H1 (cell line): ENCODE data around the gene THYN1. TPM values are rescaled to one million over a fixed set of nuclear protein-coding genes. Genes with fewer than 3 reads are reported as not detected.

Experiments used
- BACH1 ChIP-seq: IDR thresholded peaks from 2 replicates; pipeline ENCODE4 v1.6.1; 2012; ENCODE audit warnings: low read length, improper control_type of control experiment
- BRCA1 ChIP-seq: IDR thresholded peaks from 2 replicates; pipeline ENCODE4 v1.6.1; 2012; ENCODE audit warnings: low read depth, low read length, improper control_type of control experiment
- JUN ChIP-seq: IDR thresholded peaks from 2 replicates; pipeline ENCODE4 v1.6.1; 2011; ENCODE audit warnings: low read depth, mild to moderate bottlenecking, improper control_type of control experiment, low read length
- POU5F1 ChIP-seq: IDR thresholded peaks from 2 replicates; pipeline ENCODE4 v1.6.1; 2011; ENCODE audit warnings: low read depth, mild to moderate bottlenecking, low read length, moderate library complexity
- polyA plus RNA-seq, 7 experiments: library from polyadenylated mRNA; depleted of rRNA in 3 of 7; stranded (reverse) in 5 of 7; unstranded in 2 of 7; fragments of >200 nt in 5 of 7; fragments of 200-250 nt in 2 of 7; gene quantifications; 1 replicate in 5 of 7; 2 replicates in 1 of 7; 4 replicates in 1 of 7; pipeline versions ENCODE4 v1.2.1 to v1.2.3, GENCODE V29; 2011 to 2013; ENCODE audit warnings: missing spikeins in 2 of 7, mixed read lengths in 2 of 7
- total RNA-seq: library from RNA; stranded (reverse); fragmentation: NEBNext Ultra II Directional; extraction: Animal tissue kit (Norgen Biotek cat#: 25700); gene quantifications from 2 replicates; pipeline ENCODE4 v1.2.1, GENCODE V29; 2021
- TF ChIP-seq, protein P1 (sequence below), 3 experiments: IDR thresholded peaks; 1 replicate in 2 of 3; 2 replicates in 1 of 3; pipeline versions ENCODE4 v1.5.1 to v1.6.1; 2011; ENCODE audit warnings: low read length in 3 of 3, mild to moderate bottlenecking in 3 of 3, inconsistent platforms in 2 of 3, low read depth in 1 of 3, moderate library complexity in 1 of 3; ENCODE audit not compliant: insufficient read depth in 1 of 3; ENCODE audit errors: control extremely low read depth in 1 of 3

Gene THYN1
- total and polyA plus RNA-seq, 2 of the 8 experiments (the other 6 are each of a cell fraction or from before 2014, with no cell fraction given) = 77.3 to 95.1 TPM

DNA sequence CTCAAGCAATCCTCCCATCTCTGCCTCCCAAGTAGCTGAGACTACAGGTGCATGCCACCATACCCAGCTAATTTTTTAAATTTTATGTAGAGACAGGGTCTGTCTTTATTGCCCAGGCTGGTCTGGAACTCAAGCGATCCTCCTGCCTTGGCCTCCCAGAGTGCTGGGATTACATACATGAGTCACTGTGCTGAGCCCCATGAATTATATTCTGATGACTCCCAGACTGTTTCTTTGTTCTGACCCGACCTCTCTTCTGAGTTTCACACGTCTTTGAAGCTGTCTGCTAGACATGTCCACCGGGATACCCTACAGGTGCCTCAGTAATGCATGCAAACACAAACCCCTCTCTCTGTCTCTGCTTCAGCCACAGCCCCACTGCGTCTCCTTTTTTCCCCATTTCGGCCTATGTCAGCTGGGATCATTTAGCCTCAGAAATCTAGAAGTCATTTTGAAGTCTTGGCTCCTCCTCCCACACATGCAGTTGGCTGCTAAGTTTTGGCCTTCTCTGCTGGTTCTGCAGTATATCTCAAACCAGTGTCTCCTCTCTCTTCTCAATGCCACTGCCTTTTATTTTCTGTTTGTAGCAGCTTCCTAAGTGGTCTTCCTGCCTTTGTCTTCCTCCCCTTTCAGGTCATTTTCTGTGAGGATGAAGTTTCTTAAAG is 23.9 kb downstream of the THYN1 start (continued):
- TF ChIP-seq, protein P1, sequence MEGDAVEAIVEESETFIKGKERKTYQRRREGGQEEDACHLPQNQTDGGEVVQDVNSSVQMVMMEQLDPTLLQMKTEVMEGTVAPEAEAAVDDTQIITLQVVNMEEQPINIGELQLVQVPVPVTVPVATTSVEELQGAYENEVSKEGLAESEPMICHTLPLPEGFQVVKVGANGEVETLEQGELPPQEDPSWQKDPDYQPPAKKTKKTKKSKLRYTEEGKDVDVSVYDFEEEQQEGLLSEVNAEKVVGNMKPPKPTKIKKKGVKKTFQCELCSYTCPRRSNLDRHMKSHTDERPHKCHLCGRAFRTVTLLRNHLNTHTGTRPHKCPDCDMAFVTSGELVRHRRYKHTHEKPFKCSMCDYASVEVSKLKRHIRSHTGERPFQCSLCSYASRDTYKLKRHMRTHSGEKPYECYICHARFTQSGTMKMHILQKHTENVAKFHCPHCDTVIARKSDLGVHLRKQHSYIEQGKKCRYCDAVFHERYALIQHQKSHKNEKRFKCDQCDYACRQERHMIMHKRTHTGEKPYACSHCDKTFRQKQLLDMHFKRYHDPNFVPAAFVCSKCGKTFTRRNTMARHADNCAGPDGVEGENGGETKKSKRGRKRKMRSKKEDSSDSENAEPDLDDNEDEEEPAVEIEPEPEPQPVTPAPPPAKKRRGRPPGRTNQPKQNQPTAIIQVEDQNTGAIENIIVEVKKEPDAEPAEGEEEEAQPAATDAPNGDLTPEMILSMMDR (IDR thresholded peaks at IDR 0.05; ENCODE audit: control extremely low read depth in 1 of 3, insufficient read depth in 1 of 3, low read depth in 1 of 3, low read length in 3 of 3) = no peak
- no peak for TF ChIP-seq BRCA1
- TF ChIP-seq POU5F1 = no peak
- TF ChIP-seq JUN = no peak
- no peak for TF ChIP-seq BACH1
- TF ChIP-seq, all 59 proteins: peak for 0
